Measurements from ENCODE around the gene TIAM2.

Gene TIAM2

GRCh38 chr6:155274106-155274505 is 279.0 kb downstream of the TIAM2 start:
- DNase-seq (ENCODE audit: low spot score), result no peak
- in situ Hi-C loops (cut with MboI; ENCODE audit: low pct_unique_long_range_greater_than_20kb, low sequenced_read_pairs, unreplicated experiment), result loop anchor here (25.0 kb wide), 1 partner anchor 587 kb away; no protein-coding TSS in a partner anchor

DNA sequence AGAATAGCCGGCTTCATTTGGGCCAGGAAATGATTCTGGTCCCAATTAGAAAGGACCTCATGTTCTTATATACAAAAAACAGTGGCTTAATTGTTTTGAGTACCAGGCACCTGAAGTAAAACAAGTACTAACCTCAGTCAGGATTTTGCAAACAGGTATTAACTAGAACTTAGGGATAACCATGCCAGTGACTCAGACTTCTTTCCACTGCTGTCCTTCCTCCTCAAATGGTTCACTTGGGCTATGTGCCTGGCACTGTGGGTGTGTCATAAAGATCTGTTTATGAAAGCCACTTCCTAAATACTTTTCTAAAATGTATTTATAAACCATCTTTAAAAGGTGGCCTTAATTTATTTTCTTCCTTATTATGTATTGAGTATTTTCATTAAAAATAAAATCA is 279.4 kb downstream of the TIAM2 start:
- no peak for TF ChIP-seq CTCF (IDR thresholded peaks at IDR 0.05; ENCODE audit: extremely low read depth, insufficient read depth, missing control alignments)
- DNase-seq (ENCODE audit: low spot score), result no peak
- in situ Hi-C loops (cut with MboI; ENCODE audit: low pct_unique_long_range_greater_than_20kb, low sequenced_read_pairs, unreplicated experiment), result loop anchor here (25.0 kb wide), 1 partner anchor 587 kb away; no protein-coding TSS in a partner anchor

More at GRCh38 chr6:155274106-155274505, 279.0 kb downstream of the TIAM2 start:
- no peak for TF ChIP-seq CTCF (IDR thresholded peaks at IDR 0.05; ENCODE audit: extremely low read depth, insufficient read depth, missing control alignments)

- DNase-seq (ENCODE audit: low spot score), result no peak
- no peak for TF ChIP-seq CTCF (IDR thresholded peaks at IDR 0.05; ENCODE audit: extremely low read depth, insufficient read depth, missing control alignments)
- in situ Hi-C loops (cut with MboI; ENCODE audit: low pct_unique_long_range_greater_than_20kb, low sequenced_read_pairs, unreplicated experiment), result no loop called here
These were observed 280.8 kb downstream of the TIAM2 start for GRCh38 chr6:155275808-155276480.

GRCh38 chr6:155276638-155277037 is 281.5 kb downstream of the TIAM2 start:
- in situ Hi-C loops (cut with MboI; ENCODE audit: low pct_unique_long_range_greater_than_20kb, low sequenced_read_pairs, unreplicated experiment), result no loop called here
- no peak for TF ChIP-seq CTCF (IDR thresholded peaks at IDR 0.05; ENCODE audit: extremely low read depth, insufficient read depth, missing control alignments)
- DNase-seq (ENCODE audit: low spot score), result no peak

GRCh38 chr6:155278319-155279049 is 283.4 kb downstream of the TIAM2 start:
- in situ Hi-C loops (cut with MboI; ENCODE audit: low pct_unique_long_range_greater_than_20kb, low sequenced_read_pairs, unreplicated experiment), result no loop called here
- DNase-seq (ENCODE audit: low spot score), result no peak
- no peak for TF ChIP-seq CTCF (IDR thresholded peaks at IDR 0.05; ENCODE audit: extremely low read depth, insufficient read depth, missing control alignments)

DNA sequence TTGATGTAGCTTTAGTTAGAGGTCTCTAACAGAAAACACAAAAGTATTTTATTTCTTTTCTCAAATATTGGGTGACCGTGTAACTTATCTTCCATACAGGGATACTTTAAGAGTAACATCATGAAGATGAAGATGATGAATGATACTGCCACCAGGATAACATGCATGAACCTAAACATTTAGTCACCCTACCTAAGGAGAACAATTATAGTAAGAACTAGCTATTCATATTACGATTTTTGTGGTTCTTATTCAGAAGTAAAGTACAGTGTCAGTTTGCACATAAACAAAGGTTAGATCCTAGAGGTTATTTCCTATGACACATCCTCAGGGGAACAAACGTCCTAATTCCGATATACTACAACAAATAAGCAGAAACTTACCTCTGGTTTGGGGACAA is 289.7 kb downstream of the TIAM2 start:
- in situ Hi-C loops (cut with MboI; ENCODE audit: low pct_unique_long_range_greater_than_20kb, low sequenced_read_pairs, unreplicated experiment), result no loop called here
- DNase-seq (ENCODE audit: low spot score), result no peak
- no peak for TF ChIP-seq CTCF (IDR thresholded peaks at IDR 0.05; ENCODE audit: extremely low read depth, insufficient read depth, missing control alignments)
